Measurements from ENCODE around the gene DARS2.

DARS2 gene

DNA sequence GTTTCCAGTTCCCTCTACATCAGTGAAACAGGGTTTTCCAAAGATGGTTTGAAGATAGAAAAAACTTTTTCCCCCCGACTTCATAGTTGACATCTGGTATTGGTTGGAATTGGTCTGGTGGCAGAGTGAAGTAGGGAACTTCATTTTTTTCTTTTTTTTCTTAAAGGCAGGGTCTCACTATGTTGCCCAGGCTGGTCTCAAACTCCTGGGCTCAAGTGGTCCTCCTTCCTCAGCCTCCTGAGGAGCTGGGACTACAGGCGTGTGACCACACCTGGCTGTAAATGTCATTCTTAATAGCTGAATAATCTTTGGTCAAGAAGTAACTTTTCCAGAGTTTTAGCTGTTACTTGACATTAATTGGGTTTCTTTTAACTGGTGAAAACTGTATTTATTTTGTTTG is 65.4 kb downstream of the DARS2 start:
- DNase-seq: no peak

GRCh38 chr1:173893611-173894010 is 69.1 kb downstream of the DARS2 start:
- no peak for DNase-seq

DNA sequence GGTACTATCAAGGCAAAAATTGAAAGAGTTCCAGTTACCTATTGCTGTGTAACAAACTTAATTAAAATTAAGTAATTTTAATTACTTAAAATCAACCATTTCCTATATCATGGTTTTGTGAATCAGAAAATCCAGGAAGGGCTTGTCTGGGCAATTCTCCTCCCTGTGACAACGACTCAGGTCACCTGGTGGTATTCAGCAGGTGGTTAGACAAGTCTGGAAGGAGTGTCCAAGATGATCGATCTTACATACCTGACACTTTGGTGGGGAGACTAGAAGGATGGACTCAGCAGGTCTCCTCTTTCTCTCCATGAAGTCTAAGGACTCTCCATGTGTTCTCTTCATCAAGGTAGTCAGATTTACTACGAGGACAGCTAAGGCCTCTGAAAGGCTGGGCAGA is 69.7 kb downstream of the DARS2 start:
- DNase-seq: no peak

DNA sequence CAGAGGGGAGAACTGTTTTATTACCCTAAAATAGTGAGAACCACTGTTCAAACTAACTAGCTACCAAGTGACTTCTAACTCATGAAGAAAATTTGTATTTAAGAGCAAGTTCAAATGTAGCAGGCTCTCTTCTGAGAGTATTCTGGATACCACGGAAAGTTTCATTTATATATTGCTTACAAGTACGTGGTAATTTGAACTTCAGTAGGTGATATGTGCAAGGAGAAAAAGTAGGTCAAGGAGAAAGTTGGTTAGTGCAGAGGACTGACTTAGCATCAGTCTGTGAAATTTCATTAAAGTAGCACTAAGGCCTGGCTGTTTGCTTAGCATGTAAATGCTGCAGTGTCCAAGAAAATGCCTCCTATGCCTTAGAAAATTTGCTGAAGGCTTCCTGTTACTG is 76.0 kb downstream of the DARS2 start:
- DNase-seq: no peak

DNA sequence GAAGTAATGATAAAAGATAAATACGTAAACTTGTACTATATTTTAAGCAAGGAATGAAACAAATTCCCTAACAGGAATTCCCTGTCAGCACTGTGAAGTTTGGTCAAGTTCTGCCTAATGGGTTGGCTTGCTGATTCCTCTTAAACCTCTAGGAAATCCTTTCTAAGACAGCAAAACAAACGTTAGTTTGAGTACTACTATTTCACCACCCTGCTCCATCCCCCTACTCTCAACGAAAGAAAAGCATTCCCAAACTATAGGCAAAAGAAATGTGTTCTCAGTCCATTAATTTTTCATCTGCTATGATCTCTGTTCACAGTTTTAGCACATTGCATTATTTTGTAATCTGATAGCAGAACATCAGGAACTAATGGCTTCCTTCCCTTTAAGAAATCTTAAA is 76.5 kb downstream of the DARS2 start:
- no peak for DNase-seq

- no peak for DNase-seq
Observed at GRCh38 chr1:173903827-173904531, 79.5 kb downstream of the DARS2 start.
